IPS-15b (cell line): Measurements from ENCODE around the gene ABCB10.
"Not testable (repeated sequence)": the region's sequence is repeated elsewhere in the genome, so short reads cannot be mapped to it uniquely, and the experiment has no call there.

Source experiments
- H3K27me3 ChIP-seq: one replicate; pipeline ENCODE4 v1.6.1; 2013; ENCODE audit warnings: low read length; ENCODE audit not compliant: control insufficient read depth, insufficient read depth
- H3K36me3 ChIP-seq: one replicate; pipeline ENCODE4 v1.6.1; 2013; ENCODE audit warnings: low read length; ENCODE audit not compliant: control insufficient read depth, insufficient read depth
- H3K4me1 ChIP-seq: one replicate; pipeline ENCODE4 v1.6.1; 2013; ENCODE audit warnings: mild to moderate bottlenecking, low read length; ENCODE audit not compliant: control insufficient read depth, insufficient read depth
- H3K4me3 ChIP-seq: one replicate; pipeline ENCODE4 v1.5.1; 2013; ENCODE audit warnings: low read depth, low read length
- H3K9ac ChIP-seq: one replicate; pipeline ENCODE4 v1.6.1; 2013; ENCODE audit warnings: low read depth, mild to moderate bottlenecking, low read length
- H3K9me3 ChIP-seq: one replicate; pipeline ENCODE4 v1.6.1; 2013; ENCODE audit warnings: mild to moderate bottlenecking, low read length; ENCODE audit not compliant: control insufficient read depth, insufficient read depth

ABCB10 gene

DNA sequence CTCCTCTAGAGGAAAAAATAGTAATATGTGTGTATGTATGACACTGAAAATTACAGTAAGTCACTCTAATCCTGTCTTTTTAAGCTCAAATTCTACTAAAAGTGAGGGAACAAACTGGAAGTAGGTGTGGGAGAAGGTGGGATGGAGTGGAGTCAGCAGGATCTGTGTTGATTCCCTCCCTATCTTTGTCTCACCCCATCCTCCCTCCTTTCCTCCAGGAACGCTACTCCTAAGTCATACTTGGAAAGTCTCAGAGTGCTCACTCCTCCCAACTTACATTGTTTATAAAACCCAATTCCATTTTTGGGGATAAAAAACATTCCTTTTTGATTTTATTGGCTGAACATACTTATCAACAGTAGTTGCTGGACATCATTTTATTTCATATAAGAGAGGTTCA is 35.5 kb downstream of the ABCB10 start:
- no peaks in the 10 kb centered on the region for H3K27me3 ChIP-seq
- no peaks in the 10 kb centered on the region for H3K9me3 ChIP-seq
- no peak overlapping the region for H3K9ac ChIP-seq
- H3K36me3 ChIP-seq: no peaks in the 10 kb centered on the region
- H3K4me1 ChIP-seq: no peaks in the 10 kb centered on the region
- H3K4me3 ChIP-seq: no peak overlapping the region

DNA sequence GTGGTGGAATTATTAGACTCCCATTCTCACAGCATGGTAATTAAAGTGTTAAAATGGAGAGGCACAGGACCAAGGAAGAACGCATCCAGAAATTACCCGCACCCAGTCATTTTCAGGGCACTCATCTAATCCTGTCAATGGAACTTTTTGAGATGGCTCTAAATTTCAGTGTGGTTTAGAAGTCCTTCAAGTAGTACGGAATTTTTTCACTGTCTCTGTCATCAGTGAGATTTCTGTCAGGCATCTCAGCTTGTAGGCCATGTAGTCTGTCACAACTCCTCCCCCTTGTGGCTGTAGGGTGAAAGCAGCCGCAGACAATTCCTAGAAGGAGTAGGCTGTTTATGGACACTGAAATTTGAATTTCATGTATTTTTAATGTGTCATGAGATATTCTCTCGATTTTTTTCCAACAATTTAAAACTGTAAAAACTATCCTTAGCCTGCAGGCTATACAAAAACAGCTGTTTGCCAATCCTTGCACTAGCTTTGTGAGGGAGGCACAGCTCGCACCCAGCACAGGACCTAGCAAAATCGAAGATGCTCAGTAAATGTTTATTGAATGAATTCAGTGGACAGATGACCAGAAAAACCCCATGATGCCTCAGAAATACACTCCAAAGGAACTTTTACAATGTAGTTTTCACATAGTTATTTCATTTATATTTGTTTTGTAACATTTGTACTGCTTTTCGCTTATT is 43.8 kb downstream of the ABCB10 start:
- Histone ChIP-seq H3K4me1 (no peaks in the 10 kb centered on the region), H3K27me3 (no peaks in the 10 kb centered on the region), H3K4me3 (no peak overlapping the region), H3K9me3 (no peaks in the 10 kb centered on the region), H3K36me3 (no peaks in the 10 kb centered on the region), H3K9ac (no peak overlapping the region)

DNA sequence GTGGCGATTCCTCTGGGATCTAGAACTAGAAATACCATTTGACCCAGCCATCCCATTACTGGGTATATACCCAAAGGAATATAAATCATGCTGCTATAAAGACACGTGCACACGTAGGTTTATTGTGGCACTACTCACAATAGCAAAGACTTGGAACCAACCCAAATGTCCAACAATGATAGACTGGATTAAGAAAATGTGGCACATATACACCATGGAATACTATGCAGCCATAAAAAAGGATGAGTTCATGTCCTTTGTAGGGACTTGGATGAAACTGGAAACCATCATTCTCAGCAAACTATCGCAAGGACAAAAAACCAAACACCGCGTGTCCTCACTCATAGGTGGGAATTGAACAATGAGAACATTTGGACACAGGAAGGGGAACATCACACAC is 46.9 kb downstream of the ABCB10 start:
- H3K27me3 ChIP-seq, H3K9me3 ChIP-seq, H3K4me1 ChIP-seq, H3K4me3 ChIP-seq, H3K9ac ChIP-seq, H3K36me3 ChIP-seq: not testable (repeated sequence)

DNA sequence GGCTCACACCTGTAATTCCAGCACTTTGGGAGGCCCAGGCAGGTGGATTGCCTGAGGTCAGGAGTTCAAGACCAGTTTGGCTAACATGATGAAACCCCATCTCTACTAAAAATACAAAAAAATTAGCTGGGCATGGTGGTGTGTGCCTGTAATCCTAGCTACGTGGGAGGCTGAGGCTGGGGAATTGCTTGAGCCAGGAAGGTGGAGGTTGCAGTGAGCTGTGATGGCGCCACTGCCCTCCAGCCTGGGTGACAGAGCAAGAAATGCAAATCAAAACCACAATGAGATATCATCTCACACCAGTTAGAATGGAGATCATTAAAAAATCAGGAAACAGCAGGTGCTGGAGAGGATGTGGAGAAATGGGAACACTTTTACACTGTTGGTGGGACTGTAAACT is 47.3 kb downstream of the ABCB10 start:
- not testable (repeated sequence) for H3K9ac ChIP-seq, H3K27me3 ChIP-seq, H3K4me3 ChIP-seq, H3K4me1 ChIP-seq, H3K36me3 ChIP-seq, H3K9me3 ChIP-seq

DNA sequence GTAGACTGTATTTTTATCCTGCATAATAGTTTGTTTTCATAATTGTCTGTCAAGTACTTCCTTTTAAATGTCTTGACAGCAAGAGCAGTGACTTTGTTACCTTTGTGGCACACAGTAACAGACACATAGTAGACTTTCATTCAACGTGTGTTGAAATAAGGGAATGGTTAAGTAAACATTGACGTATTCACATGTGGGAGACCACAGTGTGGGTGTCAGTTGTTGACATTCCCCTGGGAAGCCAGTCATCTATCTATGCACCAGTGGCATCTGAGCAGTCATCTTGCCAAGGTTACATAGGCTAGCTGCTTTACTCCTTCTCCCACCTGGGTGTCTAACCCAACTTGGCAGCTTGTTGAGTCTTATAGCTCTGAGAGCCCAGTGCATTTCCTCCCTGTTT is 48.9 kb downstream of the ABCB10 start:
- Histone ChIP-seq H3K4me3 (no peak overlapping the region), H3K9me3 (no peaks in the 10 kb centered on the region), H3K27me3 (no peaks in the 10 kb centered on the region), H3K36me3 (no peaks in the 10 kb centered on the region), H3K9ac (no peak overlapping the region), H3K4me1 (no peaks in the 10 kb centered on the region)

DNA sequence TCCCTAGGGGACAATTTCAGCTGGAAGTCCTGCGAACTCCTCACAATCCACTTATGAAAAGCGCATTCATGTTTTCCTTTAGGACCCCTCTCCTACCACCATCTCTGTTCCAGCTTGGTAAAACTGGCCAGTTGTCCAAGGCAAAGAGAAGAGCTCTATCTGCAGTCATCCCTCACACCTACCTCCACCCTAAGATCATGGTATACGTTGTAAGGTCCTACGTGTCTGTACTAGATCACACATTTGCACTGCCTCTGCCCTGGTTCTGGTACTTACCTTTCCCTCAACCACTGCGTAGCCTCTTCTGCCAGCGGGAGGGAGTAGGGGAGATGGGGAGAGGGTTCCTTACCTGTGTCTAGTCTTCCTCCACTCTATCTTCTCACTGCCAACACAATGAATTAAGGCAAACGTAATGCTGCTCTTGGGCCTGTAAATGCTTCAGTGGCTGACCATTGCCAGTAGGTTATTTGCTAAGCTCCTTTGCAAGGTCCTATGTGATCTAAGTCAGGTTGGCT is 49.6 kb downstream of the ABCB10 start:
- Histone ChIP-seq H3K27me3 (no peaks in the 10 kb centered on the region), H3K4me1 (no peaks in the 10 kb centered on the region), H3K9ac (peak overlapping the region; percentile 47), H3K36me3 (no peaks in the 10 kb centered on the region), H3K9me3 (no peaks in the 10 kb centered on the region), H3K4me3 (peak overlapping the region; percentile 86)

DNA sequence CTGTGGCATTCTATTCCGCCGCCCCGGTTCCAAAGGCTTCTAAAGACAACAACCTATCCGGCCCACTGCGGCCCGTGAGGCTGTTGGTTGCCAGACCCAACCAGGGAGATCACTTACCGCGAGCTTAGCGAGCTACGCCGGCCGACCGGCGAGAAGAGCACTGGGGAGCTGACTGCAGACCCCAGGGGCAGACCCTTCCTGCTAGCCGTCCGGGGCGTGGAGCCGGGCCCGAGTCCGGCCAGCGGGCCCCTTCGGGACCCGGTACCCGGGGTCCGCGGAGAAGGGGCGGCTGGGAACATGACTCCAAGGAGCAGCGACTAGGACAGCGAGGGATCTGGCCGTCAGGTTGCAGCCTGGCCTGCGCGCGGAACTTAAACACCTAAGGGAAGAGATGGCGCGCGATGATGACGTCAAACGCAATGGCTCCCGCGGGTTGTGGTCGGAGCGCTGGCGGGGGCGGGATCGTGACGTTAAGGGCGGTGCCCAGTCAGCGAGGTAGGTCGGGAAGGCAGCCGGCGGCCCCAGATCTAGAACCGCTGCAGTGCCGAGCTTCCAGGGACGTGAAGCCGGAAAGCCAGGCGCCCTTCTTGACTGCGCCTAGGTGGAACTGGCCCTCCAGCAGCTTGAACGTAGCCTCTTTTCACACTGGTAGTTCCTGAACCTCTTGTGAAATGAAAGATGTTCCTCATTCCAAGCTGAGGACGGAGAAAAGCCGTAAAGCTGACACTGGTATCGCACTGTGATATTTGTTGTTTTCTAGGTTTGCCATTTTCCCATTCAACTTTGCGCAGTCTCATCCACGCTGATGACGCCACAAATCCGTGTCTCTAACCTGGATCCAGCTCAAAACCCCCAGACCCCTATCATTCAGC is 50.3 kb downstream of the ABCB10 start, which contains the start of gene NUP133:
Gene NUP133 (minus strand): TSS at position 391 of the 872 bp plus-strand sequence. CDS start 92 bp downstream, at position 299.
- Histone ChIP-seq H3K36me3 (no peaks in the 10 kb centered on the region), H3K9ac (peak within 1 kb of the TSS; percentile 73)

DNA sequence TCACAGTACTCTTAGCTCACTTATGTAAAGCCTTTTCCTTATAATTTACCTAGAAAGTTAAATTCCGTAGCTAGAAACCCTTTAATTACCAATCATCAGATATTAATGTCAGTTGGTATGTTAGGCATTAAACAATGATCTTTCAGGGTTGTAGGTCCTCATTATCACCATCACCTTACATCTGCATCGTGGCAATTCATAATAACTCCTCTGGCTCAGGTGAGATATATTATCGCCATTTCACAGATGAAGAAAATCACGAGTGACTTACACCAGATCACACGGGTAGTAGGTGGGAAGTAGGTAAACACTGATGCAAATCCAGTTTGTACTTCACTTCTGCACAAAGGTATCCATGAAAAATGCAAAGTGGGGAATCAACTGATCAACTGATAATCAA is 51.0 kb downstream of the ABCB10 start:
- H3K36me3 ChIP-seq: no peaks in the 10 kb centered on the region
- H3K4me3 ChIP-seq: peak overlapping the region; percentile 86
- H3K9ac ChIP-seq: peak overlapping the region; percentile 73
- H3K9me3 ChIP-seq: no peaks in the 10 kb centered on the region
- H3K4me1 ChIP-seq: no peaks in the 10 kb centered on the region
- H3K27me3 ChIP-seq: no peaks in the 10 kb centered on the region

More for the DNA sequence above, 50.3 kb downstream of the ABCB10 start, which contains the start of gene NUP133:
- H3K4me3 ChIP-seq: peak within 1 kb of the TSS; percentile 86
- H3K9me3 ChIP-seq: no peaks in the 10 kb centered on the region
- no peaks in the 10 kb centered on the region for H3K4me1 ChIP-seq
- H3K27me3 ChIP-seq: no peaks in the 10 kb centered on the region

DNA sequence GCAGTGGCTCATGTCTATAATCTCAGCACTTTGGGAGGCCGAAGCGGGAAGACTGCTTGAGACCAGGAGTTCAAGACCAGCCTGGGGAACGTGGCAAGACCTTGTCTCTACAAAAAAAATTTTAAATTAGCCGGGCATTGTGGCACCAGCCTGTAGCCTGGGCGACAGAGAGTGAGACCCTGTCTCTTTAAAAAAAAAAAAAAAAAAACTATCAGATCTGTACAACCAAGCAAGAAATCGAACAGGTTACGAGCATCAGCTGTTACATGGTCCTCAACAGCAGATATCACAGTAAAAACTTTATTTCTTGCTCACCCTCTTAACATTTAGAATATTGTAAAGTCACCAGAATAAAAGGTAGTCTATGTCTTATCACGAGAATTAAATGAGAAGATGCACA is 51.9 kb downstream of the ABCB10 start:
- H3K9ac ChIP-seq: no peak overlapping the region
- no peaks in the 10 kb centered on the region for H3K27me3 ChIP-seq
- peak overlapping the region; percentile 86 for H3K4me3 ChIP-seq
- H3K4me1 ChIP-seq: no peaks in the 10 kb centered on the region
- H3K36me3 ChIP-seq: no peaks in the 10 kb centered on the region
- no peaks in the 10 kb centered on the region for H3K9me3 ChIP-seq

DNA sequence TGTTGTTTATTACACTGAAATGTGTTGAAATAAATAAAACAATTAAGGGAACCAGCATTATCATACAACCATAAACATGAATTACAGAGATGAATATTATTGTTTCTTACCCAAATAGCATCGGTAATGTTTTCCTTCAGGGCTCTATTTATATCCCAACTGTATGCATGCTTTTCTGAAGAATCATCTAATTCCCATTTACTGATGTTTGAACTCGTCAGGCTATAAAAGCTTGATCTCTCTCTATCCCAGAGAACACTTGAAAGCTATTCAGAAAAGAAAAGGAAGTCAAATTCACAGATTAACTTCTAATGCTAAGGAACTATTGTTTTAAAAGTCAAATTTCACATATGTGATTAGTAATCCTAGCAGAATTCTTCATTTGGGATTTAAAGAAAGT is 62.7 kb downstream of the ABCB10 start:
- H3K36me3 ChIP-seq: peaks cover 5% of the 10 kb centered on the region

DNA sequence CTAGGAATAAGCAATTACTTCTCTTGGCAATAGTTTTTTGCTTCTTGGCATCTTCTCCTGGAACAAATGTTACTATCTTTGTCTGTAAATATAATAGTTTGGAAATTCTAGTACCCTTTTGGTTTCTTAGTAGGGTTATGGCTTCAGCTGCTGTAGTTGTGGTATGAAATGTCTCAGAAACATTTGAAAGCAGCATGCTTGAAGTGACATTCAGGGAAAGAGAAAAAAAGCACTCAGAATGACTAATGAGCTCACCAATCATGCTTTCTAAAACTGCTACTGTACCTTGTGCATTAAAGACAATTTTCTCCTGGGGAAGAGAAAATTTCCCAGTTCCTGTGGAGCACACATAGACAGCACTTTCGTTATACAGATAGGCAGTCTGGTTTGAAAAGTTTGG is 71.3 kb downstream of the ABCB10 start:
- Histone ChIP-seq H3K27me3 (no peaks in the 10 kb centered on the region), H3K9me3 (no peaks in the 10 kb centered on the region), H3K9ac (no peak overlapping the region), H3K36me3 (peaks cover 8% of the 10 kb centered on the region), H3K4me1 (no peaks in the 10 kb centered on the region), H3K4me3 (no peak overlapping the region)

More for the DNA sequence above, 62.7 kb downstream of the ABCB10 start:
- H3K9ac ChIP-seq: no peak overlapping the region
- no peaks in the 10 kb centered on the region for H3K4me1 ChIP-seq
- no peaks in the 10 kb centered on the region for H3K9me3 ChIP-seq
- H3K27me3 ChIP-seq: no peaks in the 10 kb centered on the region
- no peak overlapping the region for H3K4me3 ChIP-seq

DNA sequence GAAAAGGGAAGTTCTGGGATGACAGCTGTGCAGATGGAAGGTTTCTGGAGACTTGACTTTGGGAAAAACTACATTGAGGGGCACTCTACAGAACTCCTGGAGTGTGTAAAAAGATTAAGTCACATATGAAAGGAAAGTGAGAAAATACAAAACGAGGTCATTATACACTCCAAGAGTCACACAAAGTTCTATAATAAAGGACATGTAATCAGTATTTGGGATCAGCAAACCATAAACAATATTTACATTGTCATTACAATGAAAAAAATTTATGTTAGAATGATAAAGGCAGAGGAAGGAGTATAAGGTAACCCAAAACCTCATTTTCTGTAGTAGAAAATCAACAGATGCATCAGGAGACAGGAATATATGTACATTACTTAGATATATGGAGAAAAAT is 73.2 kb downstream of the ABCB10 start:
- H3K9me3 ChIP-seq: no peaks in the 10 kb centered on the region
- H3K4me3 ChIP-seq: no peak overlapping the region
- H3K4me1 ChIP-seq: no peaks in the 10 kb centered on the region
- H3K36me3 ChIP-seq: peaks cover 5% of the 10 kb centered on the region
- H3K27me3 ChIP-seq: no peaks in the 10 kb centered on the region
- no peak overlapping the region for H3K9ac ChIP-seq
